GM12892 (cell line): ENCODE results near the gene ANKS1A.

Experiments
- POLR2A ChIP-seq: IDR thresholded peaks from 2 replicates; pipeline ENCODE4 v1.6.1; 2011; ENCODE audit warnings: low read depth, low read length, control low read depth
- POLR2AphosphoS5 ChIP-seq: IDR thresholded peaks from 2 replicates; pipeline ENCODE4 v1.6.1; 2011; ENCODE audit warnings: low read depth, low read length, control low read depth

DNA sequence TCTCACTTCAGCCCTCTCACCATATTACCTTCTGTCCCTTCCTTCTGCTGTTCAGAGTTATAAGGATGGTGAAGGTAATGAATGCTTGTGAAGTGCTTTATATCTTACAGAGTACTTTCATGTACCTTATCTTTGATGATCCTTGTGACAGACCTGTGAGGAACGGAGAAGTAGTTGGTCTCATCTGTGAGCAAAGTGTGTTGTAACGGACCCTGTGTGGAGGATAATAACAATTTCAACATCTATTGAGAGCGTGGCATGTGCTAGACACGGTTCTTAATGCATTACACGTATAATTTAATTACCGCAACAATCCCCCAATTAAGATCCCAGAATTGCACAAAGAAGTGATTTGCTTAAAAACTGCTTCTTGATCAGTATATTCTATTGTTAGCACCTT is 124.6 kb downstream of the ANKS1A start:
- TF ChIP-seq POLR2AphosphoS5 (no peak), POLR2A (no peak)
